Measurements from ENCODE around the gene CCRL2. TPM values are rescaled to one million over a fixed set of nuclear protein-coding genes. Genes with fewer than 3 reads are reported as not detected.

The CCRL2 gene
- total and polyA plus RNA-seq, 2 experiments from 2014 or later: not detected

- TF ChIP-seq EZH2 (IDR thresholded peaks at IDR 0.05; ENCODE audit: insufficient read depth, poor library complexity, severe bottlenecking) (no peak), EZH2phosphoT487 (IDR thresholded peaks at IDR 0.05; ENCODE audit: insufficient read depth, low read depth) (no peak)
- no peak overlapping the region for H3K9ac ChIP-seq
- H3K4me2 ChIP-seq (ENCODE audit: unreplicated experiment): no peak overlapping the region
- no peak overlapping the region for H3K4me3 ChIP-seq
- DNase-seq: no peak
- H3K9me2 ChIP-seq (ENCODE audit: insufficient read depth): no peaks in the 10 kb centered on the region
- no peak overlapping the region for H2AFZ ChIP-seq
- H4K20me1 ChIP-seq (ENCODE audit: insufficient read depth): no peaks in the 10 kb centered on the region
- no peaks in the 10 kb centered on the region for H3K79me2 ChIP-seq (ENCODE audit: insufficient read depth)
- H3K4me1 ChIP-seq (ENCODE audit: insufficient read depth): no peaks in the 10 kb centered on the region
- no peaks in the 10 kb centered on the region for H3K36me3 ChIP-seq (ENCODE audit: low read depth)
- in situ Hi-C loops (cut with MboI): no loop called here
- no peaks in the 10 kb centered on the region for H3K9me3 ChIP-seq (ENCODE audit: low read depth)
- 41 to 43% methylated on average over 1 of the region's 1 CpG for WGBS, 2 experiments (ENCODE audit: low coverage in 1 of 2, low lambda C conversion rate in 2 of 2, missing lambda C conversion rate in 2 of 2)
- H3F3A ChIP-seq (ENCODE audit: insufficient read depth): no peaks in the 10 kb centered on the region
- no peak overlapping the region for H3K27ac ChIP-seq
- peaks cover 36% of the 10 kb centered on the region for H3K27me3 ChIP-seq (replicated peaks; ENCODE audit: insufficient read depth)
These were observed 26.8 kb downstream of the CCRL2 start for GRCh38 chr3:46433841-46434240.

GRCh38 chr3:46435081-46435726 lies 28.1 kb downstream of the CCRL2 start:
- no peak overlapping the region for H3K4me3 ChIP-seq
- no peaks in the 10 kb centered on the region for H3F3A ChIP-seq (ENCODE audit: insufficient read depth)
- in situ Hi-C loops (cut with MboI): no loop called here
- no peak overlapping the region for H3K4me2 ChIP-seq (ENCODE audit: unreplicated experiment)
- no peak for DNase-seq
- no peaks in the 10 kb centered on the region for H3K9me3 ChIP-seq (ENCODE audit: low read depth)
- H3K4me1 ChIP-seq (ENCODE audit: insufficient read depth): no peaks in the 10 kb centered on the region
- H3K79me2 ChIP-seq (ENCODE audit: insufficient read depth): no peaks in the 10 kb centered on the region
- H3K9me2 ChIP-seq (ENCODE audit: insufficient read depth): no peaks in the 10 kb centered on the region
- no peak overlapping the region for H2AFZ ChIP-seq
- H3K36me3 ChIP-seq (ENCODE audit: low read depth): no peaks in the 10 kb centered on the region
- no peak overlapping the region for H3K27ac ChIP-seq
- H4K20me1 ChIP-seq (ENCODE audit: insufficient read depth): no peaks in the 10 kb centered on the region
- no peak overlapping the region for H3K9ac ChIP-seq
- whole genome bisulfite sequencing, 2 experiments (ENCODE audit: low coverage in 1 of 2, low lambda C conversion rate in 2 of 2, missing lambda C conversion rate in 2 of 2): 54 to 58% methylated on average over 3 of the region's 3 CpGs
- TF ChIP-seq EZH2 (IDR thresholded peaks at IDR 0.05; ENCODE audit: insufficient read depth, poor library complexity, severe bottlenecking) (no peak), EZH2phosphoT487 (IDR thresholded peaks at IDR 0.05; ENCODE audit: insufficient read depth, low read depth) (no peak)
- peaks cover 33% of the 10 kb centered on the region for H3K27me3 ChIP-seq (replicated peaks; ENCODE audit: insufficient read depth)

DNA sequence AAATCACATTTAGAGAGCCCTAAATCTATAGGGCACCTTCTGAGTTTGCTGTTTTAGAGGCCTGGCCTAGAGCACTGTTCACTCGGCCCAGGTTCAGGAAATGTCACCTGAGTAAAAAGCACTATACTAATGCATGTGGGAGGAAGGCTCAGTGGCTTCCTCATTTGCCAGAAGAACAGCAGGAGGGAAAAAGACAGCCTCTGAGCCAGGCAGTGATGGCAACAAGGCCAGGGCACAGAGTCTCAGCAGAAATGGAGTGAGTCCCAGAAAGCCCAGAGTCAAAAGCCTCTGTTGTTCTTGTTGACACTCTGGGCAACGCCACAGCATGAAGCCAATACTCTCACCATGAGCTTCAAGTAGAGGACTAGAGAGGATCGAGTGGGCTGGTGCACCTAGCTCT lies 31.8 kb downstream of the CCRL2 start:
- no peak for DNase-seq
- Histone ChIP-seq H3K36me3 (ENCODE audit: low read depth) (no peaks in the 10 kb centered on the region), H3K9me2 (ENCODE audit: insufficient read depth) (no peaks in the 10 kb centered on the region), H3K4me2 (ENCODE audit: unreplicated experiment) (no peak overlapping the region), H3K4me3 (no peak overlapping the region), H2AFZ (no peak overlapping the region), H4K20me1 (ENCODE audit: insufficient read depth) (no peaks in the 10 kb centered on the region), H3K9me3 (ENCODE audit: low read depth) (no peaks in the 10 kb centered on the region), H3K9ac (no peak overlapping the region), H3K4me1 (ENCODE audit: insufficient read depth) (no peaks in the 10 kb centered on the region), H3K79me2 (ENCODE audit: insufficient read depth) (no peaks in the 10 kb centered on the region), H3K27me3 (replicated peaks; ENCODE audit: insufficient read depth) (peaks cover 40% of the 10 kb centered on the region), H3F3A (ENCODE audit: insufficient read depth) (no peaks in the 10 kb centered on the region), H3K27ac (no peak overlapping the region)
- TF ChIP-seq EZH2 (IDR thresholded peaks at IDR 0.05; ENCODE audit: insufficient read depth, poor library complexity, severe bottlenecking) (no peak), EZH2phosphoT487 (IDR thresholded peaks at IDR 0.05; ENCODE audit: insufficient read depth, low read depth) (no peak)
- in situ Hi-C loops (cut with MboI): no loop called here
- 35 to 36% methylated on average over 3 of the region's 3 CpGs for WGBS, 2 experiments (ENCODE audit: low coverage in 1 of 2, low lambda C conversion rate in 2 of 2, missing lambda C conversion rate in 2 of 2)

DNA sequence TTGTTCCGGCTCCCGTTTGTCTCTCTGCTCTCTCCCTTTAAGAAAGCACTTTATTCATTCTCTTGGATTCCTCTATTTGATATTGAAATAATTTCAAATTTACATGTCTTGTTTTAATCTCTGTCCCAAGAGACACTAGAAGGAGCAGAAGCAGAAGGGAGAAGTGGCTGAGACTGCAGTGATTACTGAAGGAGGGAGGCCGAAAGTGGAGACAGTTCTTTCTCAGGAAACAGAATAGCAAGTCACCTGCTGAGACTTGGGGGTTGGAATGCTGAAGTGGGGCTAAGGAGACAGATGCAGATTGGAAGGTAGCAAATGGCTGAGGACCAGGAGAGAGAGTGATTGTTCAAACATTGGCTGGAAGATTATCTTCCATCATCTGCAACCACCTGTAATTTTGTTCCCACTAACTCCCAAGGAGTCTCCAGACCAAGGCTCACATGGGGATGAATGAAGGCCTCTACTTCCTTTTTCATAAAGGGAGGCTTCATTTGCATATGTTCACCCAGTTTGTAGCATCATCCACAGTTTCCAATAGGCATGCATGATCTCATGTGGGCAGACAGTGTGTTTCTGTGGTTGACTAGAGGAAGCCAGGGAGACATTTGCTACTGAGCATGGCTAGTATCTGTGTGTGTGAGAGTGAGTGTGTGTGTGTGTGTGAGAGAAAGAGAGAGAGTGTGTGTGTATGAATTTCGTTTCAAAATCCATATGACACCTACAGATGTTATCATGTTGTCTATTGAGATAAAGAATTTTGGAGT lies 33.7 kb downstream of the CCRL2 start:
- in situ Hi-C loops (cut with MboI): no loop called here
- Histone ChIP-seq H4K20me1 (ENCODE audit: insufficient read depth) (no peaks in the 10 kb centered on the region), H3K27ac (no peak overlapping the region), H3K27me3 (replicated peaks; ENCODE audit: insufficient read depth) (peaks cover 23% of the 10 kb centered on the region), H3K9me3 (ENCODE audit: low read depth) (no peaks in the 10 kb centered on the region), H3K4me2 (ENCODE audit: unreplicated experiment) (no peak overlapping the region), H3K4me3 (no peak overlapping the region), H3K79me2 (ENCODE audit: insufficient read depth) (no peaks in the 10 kb centered on the region), H3K9me2 (ENCODE audit: insufficient read depth) (no peaks in the 10 kb centered on the region), H3K9ac (no peak overlapping the region), H3F3A (ENCODE audit: insufficient read depth) (no peaks in the 10 kb centered on the region), H2AFZ (no peak overlapping the region), H3K36me3 (ENCODE audit: low read depth) (no peaks in the 10 kb centered on the region), H3K4me1 (ENCODE audit: insufficient read depth) (no peaks in the 10 kb centered on the region)
- no peak for DNase-seq
- TF ChIP-seq EZH2phosphoT487 (IDR thresholded peaks at IDR 0.05; ENCODE audit: insufficient read depth, low read depth) (no peak), EZH2 (IDR thresholded peaks at IDR 0.05; ENCODE audit: insufficient read depth, poor library complexity, severe bottlenecking) (no peak)
- 69 to 71% methylated on average over 4 of the region's 4 CpGs for whole genome bisulfite sequencing, 2 experiments (ENCODE audit: low coverage in 1 of 2, low lambda C conversion rate in 2 of 2, missing lambda C conversion rate in 2 of 2)
